K562 (cell line): Measurements from ENCODE around the gene HRAS. TPM values are rescaled to one million over a fixed set of nuclear protein-coding genes. Genes with fewer than 3 reads are reported as not detected.
A peak's percentile ranks its signal among the peaks of the same experiment; 100 is the strongest.

ENCODE experiments used
- HDGF ChIP-seq: fragments of 450-650 bp; IDR thresholded peaks from 2 replicates; pipeline ENCODE4 v1.6.1; 2016
- KLF6 ChIP-seq: fragments of 250-450 bp; sonication (Bioruptor Pico); IDR thresholded peaks from 2 replicates; pipeline ENCODE4 v1.4.0; 2020; ENCODE audit warnings: mild to moderate bottlenecking, moderate library complexity, borderline replicate concordance
- MYC ChIP-seq, 2 experiments: fragments of 250-450 bp in 1 of 2; sonication (Bioruptor Pico) in 1 of 2; IDR thresholded peaks; 2 replicates each; pipeline versions ENCODE4 v1.5.1 to v1.6.1; 2012 to 2021; ENCODE audit warnings: low read depth in 2 of 2, borderline replicate concordance in 1 of 2, improper control_type of control experiment in 1 of 2, low read length in 1 of 2, mild to moderate bottlenecking in 1 of 2, moderate library complexity in 1 of 2
- NFRKB ChIP-seq: fragments of 450-650 bp; IDR thresholded peaks from 2 replicates; pipeline ENCODE4 v1.6.1; 2016; ENCODE audit warnings: low read depth
- POLR2AphosphoS2 ChIP-seq: IDR thresholded peaks from 2 replicates; pipeline ENCODE4 v1.6.1; 2012; ENCODE audit warnings: low read length, improper control_type of control experiment
- RBM34 ChIP-seq: fragments of 200-400 bp; formaldehyde crosslinking; IDR thresholded peaks from 2 replicates; pipeline ENCODE4 v1.6.1; 2018; ENCODE audit warnings: low read length, borderline replicate concordance; ENCODE audit not compliant: insufficient read depth
- SRSF3 ChIP-seq: fragments of 200-400 bp; formaldehyde crosslinking; IDR thresholded peaks from 2 replicates; pipeline ENCODE4 v1.6.1; 2016; ENCODE audit warnings: mild to moderate bottlenecking, low read length, moderate library complexity; ENCODE audit not compliant: insufficient read depth
- ZNF217 ChIP-seq: sonication (generic); formaldehyde crosslinking; IDR thresholded peaks from 2 replicates; pipeline ENCODE4 v1.8.0; 2022; ENCODE audit warnings: mild to moderate bottlenecking, missing genetic modification reagents
- polyA plus RNA-seq, 8 experiments: library from polyadenylated mRNA; depleted of rRNA in 4 of 8; stranded (reverse) in 5 of 8; unstranded in 3 of 8; fragments of >200 nt; fragmentation: Nextera tagmentation in 2 of 8; fragmentation: Illumina TruSeq in 1 of 8; extraction: Ambion mirVana in 2 of 8; extraction: Trizol in 1 of 8; gene quantifications; 2 replicates each; pipeline versions ENCODE4 v1.2.1 to v1.2.3, GENCODE V29; 2011 to 2014; ENCODE audit warnings: inconsistent platforms in 1 of 8, missing spikeins in 1 of 8
- total RNA-seq, 7 experiments: library from RNA; depleted of rRNA in 6 of 7; stranded (reverse); fragments of >200 nt in 6 of 7; fragmentation: Illumina TruSeq in 2 of 7; extraction: Trizol in 2 of 7; gene quantifications; 2 replicates each; pipeline versions ENCODE4 v1.2.1 to v1.2.3, GENCODE V29; 2011 to 2021; ENCODE audit warnings: low replicate concordance in 1 of 7
- TF ChIP-seq, protein P1 (sequence below): fragments of 200-800 bp; sonication (Bioruptor generic); IDR thresholded peaks from 2 replicates; pipeline ENCODE4 v1.6.1; 2017; ENCODE audit warnings: missing genetic modification characterization, missing compliant biosample characterization
- TF ChIP-seq, protein P2 (sequence below): sonication (generic); formaldehyde crosslinking; IDR thresholded peaks from 2 replicates; pipeline ENCODE4 v1.8.0; 2022; ENCODE audit warnings: missing genetic modification reagents, mild to moderate bottlenecking, borderline replicate concordance
- TF ChIP-seq, protein P3 (sequence below): IDR thresholded peaks from 3 replicates; pipeline ENCODE4 v1.6.1; 2011; ENCODE audit warnings: borderline replicate concordance, mild to moderate bottlenecking, moderate library complexity; ENCODE audit not compliant: insufficient read length; ENCODE audit errors: extremely low read depth
- TF ChIP-seq, protein P4 (sequence below): fragments of 250-450 bp; sonication (Bioruptor Pico); IDR thresholded peaks from 2 replicates; pipeline ENCODE4 v1.5.0; 2021
- TF ChIP-seq, protein P5 (sequence below): sonication (generic); formaldehyde crosslinking; IDR thresholded peaks from 2 replicates; pipeline ENCODE4 v1.8.0; 2022; ENCODE audit warnings: mild to moderate bottlenecking, missing genetic modification reagents
- TF ChIP-seq, protein P6 (sequence below): fragments of 450-650 bp; IDR thresholded peaks from 2 replicates; pipeline ENCODE4 v1.6.1; 2018; ENCODE audit not compliant: partially characterized antibody

HRAS gene
- total and polyA plus RNA-seq, 9 of the 15 experiments (the other 6 are each of a cell fraction or from before 2014, with no cell fraction given) = 2.8 to 73.5 (median 29.6) TPM

DNA sequence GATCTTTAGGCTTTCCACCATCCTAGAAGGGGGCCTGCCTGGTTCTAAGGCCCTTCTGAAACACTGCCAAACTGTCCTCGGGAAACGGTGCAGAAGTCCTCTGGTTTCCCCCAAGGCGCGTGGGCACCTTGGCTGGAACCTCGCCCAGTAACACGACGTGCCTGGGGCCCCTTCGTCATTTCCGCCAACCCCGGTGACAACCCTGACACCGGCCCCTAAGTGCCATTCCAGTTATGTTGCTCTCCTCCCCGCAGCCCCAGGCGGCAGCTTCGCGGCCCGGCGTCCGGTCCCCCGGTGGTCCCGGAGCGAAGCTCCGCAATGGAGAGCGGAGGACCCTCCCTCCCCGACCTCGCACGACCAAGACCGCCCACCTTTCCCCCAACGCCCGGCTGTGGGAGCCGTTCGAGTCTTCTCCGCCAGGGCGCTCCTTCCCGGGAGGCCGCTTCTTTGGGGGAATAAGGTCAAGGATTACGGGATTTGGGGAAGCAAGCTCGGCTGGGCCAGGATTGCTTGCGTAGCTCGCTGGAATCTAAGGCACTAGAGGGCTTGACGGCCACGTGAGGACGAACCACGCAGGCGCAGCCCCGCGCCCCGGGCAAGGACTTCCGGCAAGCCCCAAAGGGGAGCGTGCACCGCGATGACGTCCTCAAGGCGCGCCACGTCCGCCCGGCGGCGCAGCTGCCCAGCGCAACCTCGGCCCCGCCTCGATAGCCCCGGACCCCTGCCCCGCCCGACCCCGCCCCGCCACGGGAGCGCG, 29.0 kb downstream of the HRAS start (continued):
- TF ChIP-seq, protein P1, sequence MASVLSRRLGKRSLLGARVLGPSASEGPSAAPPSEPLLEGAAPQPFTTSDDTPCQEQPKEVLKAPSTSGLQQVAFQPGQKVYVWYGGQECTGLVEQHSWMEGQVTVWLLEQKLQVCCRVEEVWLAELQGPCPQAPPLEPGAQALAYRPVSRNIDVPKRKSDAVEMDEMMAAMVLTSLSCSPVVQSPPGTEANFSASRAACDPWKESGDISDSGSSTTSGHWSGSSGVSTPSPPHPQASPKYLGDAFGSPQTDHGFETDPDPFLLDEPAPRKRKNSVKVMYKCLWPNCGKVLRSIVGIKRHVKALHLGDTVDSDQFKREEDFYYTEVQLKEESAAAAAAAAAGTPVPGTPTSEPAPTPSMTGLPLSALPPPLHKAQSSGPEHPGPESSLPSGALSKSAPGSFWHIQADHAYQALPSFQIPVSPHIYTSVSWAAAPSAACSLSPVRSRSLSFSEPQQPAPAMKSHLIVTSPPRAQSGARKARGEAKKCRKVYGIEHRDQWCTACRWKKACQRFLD (CRISPR knock-in tag) = peak; percentile 31; the same call in 1 of the 2 replicates
- TF ChIP-seq, protein P2, sequence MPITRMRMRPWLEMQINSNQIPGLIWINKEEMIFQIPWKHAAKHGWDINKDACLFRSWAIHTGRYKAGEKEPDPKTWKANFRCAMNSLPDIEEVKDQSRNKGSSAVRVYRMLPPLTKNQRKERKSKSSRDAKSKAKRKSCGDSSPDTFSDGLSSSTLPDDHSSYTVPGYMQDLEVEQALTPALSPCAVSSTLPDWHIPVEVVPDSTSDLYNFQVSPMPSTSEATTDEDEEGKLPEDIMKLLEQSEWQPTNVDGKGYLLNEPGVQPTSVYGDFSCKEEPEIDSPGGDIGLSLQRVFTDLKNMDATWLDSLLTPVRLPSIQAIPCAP = no peak
- TF ChIP-seq, protein P3, sequence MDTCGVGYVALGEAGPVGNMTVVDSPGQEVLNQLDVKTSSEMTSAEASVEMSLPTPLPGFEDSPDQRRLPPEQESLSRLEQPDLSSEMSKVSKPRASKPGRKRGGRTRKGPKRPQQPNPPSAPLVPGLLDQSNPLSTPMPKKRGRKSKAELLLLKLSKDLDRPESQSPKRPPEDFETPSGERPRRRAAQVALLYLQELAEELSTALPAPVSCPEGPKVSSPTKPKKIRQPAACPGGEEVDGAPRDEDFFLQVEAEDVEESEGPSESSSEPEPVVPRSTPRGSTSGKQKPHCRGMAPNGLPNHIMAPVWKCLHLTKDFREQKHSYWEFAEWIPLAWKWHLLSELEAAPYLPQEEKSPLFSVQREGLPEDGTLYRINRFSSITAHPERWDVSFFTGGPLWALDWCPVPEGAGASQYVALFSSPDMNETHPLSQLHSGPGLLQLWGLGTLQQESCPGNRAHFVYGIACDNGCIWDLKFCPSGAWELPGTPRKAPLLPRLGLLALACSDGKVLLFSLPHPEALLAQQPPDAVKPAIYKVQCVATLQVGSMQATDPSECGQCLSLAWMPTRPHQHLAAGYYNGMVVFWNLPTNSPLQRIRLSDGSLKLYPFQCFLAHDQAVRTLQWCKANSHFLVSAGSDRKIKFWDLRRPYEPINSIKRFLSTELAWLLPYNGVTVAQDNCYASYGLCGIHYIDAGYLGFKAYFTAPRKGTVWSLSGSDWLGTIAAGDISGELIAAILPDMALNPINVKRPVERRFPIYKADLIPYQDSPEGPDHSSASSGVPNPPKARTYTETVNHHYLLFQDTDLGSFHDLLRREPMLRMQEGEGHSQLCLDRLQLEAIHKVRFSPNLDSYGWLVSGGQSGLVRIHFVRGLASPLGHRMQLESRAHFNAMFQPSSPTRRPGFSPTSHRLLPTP = no peak
- no peak for TF ChIP-seq KLF6 (CRISPR knock-in tag)
- TF ChIP-seq, protein P4, sequence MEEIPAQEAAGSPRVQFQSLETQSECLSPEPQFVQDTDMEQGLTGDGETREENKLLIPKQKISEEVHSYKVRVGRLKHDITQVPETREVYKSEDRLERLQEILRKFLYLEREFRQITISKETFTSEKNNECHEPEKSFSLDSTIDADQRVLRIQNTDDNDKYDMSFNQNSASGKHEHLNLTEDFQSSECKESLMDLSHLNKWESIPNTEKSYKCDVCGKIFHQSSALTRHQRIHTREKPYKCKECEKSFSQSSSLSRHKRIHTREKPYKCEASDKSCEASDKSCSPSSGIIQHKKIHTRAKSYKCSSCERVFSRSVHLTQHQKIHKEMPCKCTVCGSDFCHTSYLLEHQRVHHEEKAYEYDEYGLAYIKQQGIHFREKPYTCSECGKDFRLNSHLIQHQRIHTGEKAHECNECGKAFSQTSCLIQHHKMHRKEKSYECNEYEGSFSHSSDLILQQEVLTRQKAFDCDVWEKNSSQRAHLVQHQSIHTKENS = no peak
- peak; percentile 84 for TF ChIP-seq NFRKB
- TF ChIP-seq, protein P5, sequence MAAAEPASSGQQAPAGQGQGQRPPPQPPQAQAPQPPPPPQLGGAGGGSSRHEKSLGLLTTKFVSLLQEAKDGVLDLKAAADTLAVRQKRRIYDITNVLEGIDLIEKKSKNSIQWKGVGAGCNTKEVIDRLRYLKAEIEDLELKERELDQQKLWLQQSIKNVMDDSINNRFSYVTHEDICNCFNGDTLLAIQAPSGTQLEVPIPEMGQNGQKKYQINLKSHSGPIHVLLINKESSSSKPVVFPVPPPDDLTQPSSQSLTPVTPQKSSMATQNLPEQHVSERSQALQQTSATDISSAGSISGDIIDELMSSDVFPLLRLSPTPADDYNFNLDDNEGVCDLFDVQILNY = no peak
- TF ChIP-seq SRSF3 = no peak; the same call in none of the 2 replicates
- no peak for TF ChIP-seq ZNF217
- TF ChIP-seq HDGF = no peak
- peak; percentile 93 for TF ChIP-seq MYC (IDR thresholded peaks at IDR 0.05; ENCODE audit: low read depth, low read length)
- peak; percentile 96 for TF ChIP-seq MYC (CRISPR knock-in tag; IDR thresholded peaks at IDR 0.05; ENCODE audit: borderline replicate concordance, low read depth)
- no peak for TF ChIP-seq POLR2AphosphoS2
- TF ChIP-seq, protein P6, sequence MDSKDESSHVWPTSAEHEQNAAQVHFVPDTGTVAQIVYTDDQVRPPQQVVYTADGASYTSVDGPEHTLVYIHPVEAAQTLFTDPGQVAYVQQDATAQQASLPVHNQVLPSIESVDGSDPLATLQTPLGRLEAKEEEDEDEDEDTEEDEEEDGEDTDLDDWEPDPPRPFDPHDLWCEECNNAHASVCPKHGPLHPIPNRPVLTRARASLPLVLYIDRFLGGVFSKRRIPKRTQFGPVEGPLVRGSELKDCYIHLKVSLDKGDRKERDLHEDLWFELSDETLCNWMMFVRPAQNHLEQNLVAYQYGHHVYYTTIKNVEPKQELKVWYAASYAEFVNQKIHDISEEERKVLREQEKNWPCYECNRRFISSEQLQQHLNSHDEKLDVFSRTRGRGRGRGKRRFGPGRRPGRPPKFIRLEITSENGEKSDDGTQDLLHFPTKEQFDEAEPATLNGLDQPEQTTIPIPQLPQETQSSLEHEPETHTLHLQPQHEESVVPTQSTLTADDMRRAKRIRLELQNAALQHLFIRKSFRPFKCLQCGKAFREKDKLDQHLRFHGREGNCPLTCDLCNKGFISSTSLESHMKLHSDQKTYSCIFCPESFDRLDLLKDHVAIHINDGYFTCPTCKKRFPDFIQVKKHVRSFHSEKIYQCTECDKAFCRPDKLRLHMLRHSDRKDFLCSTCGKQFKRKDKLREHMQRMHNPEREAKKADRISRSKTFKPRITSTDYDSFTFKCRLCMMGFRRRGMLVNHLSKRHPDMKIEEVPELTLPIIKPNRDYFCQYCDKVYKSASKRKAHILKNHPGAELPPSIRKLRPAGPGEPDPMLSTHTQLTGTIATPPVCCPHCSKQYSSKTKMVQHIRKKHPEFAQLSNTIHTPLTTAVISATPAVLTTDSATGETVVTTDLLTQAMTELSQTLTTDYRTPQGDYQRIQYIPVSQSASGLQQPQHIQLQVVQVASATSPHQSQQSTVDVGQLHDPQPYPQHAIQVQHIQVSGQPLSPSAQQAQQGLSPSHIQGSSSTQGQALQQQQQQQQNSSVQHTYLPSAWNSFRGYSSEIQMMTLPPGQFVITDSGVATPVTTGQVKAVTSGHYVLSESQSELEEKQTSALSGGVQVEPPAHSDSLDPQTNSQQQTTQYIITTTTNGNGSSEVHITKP = no peak
- TF ChIP-seq RBM34 = no peak
